GM19193 (cell line): Measurements from ENCODE around the gene VASH1.

ENCODE experiments used
- POLR2A ChIP-seq: IDR thresholded peaks from 4 replicates; pipeline ENCODE4 v1.6.1; 2011; ENCODE audit not compliant: insufficient read depth, insufficient read length; ENCODE audit errors: extremely low read depth

The VASH1 gene

GRCh38 chr14:76827696-76828296 lies 66.5 kb downstream of the VASH1 start:
- no peak for TF ChIP-seq POLR2A

GRCh38 chr14:76828339-76829012 lies 67.2 kb downstream of the VASH1 start:
- no peak for TF ChIP-seq POLR2A

- no peak for TF ChIP-seq POLR2A
These were observed 67.7 kb downstream of the VASH1 start for GRCh38 chr14:76829013-76829365.

- no peak for TF ChIP-seq POLR2A
These were observed 68.6 kb downstream of the VASH1 start for GRCh38 chr14:76829650-76830421.

GRCh38 chr14:76830556-76830955 lies 69.3 kb downstream of the VASH1 start:
- no peak for TF ChIP-seq POLR2A

- no peak for TF ChIP-seq POLR2A
These were observed 71.3 kb downstream of the VASH1 start for GRCh38 chr14:76832503-76832988.
